ENCODE measurements around the gene TPSG1.

DNA sequence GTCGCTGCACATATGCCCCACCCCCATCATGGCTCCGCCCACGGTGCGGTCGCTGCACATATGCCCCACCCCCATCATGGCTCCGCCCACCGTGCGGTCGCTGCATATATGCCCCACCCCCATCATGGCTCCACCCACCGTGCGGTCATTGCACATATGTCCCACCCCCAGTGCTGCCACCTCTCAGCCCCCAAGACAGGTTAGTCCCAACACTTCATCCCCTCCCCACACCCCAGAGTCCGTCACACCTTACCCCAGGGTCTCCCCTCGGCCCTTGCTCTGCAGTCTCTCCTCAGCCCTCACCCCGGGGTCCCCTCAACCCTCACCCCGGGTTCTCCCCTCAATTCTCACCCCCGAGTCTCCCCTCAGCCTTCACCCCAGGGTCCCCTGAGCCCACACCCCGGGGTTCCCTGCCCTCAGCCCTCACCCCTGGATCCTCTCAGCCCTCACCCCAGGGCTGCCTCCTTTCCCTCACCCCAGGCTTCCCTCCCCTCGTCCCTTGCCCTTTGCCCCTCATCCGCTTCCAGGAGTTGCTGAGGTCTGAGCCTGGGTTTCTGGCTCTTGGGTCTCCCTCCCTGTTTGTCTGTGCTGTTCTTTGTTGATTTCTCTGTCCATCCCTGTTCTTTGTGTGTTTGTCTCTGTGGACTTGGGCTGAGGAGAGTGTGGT lies 25.6 kb downstream of the TPSG1 start:
- TF ChIP-seq, protein P1, sequence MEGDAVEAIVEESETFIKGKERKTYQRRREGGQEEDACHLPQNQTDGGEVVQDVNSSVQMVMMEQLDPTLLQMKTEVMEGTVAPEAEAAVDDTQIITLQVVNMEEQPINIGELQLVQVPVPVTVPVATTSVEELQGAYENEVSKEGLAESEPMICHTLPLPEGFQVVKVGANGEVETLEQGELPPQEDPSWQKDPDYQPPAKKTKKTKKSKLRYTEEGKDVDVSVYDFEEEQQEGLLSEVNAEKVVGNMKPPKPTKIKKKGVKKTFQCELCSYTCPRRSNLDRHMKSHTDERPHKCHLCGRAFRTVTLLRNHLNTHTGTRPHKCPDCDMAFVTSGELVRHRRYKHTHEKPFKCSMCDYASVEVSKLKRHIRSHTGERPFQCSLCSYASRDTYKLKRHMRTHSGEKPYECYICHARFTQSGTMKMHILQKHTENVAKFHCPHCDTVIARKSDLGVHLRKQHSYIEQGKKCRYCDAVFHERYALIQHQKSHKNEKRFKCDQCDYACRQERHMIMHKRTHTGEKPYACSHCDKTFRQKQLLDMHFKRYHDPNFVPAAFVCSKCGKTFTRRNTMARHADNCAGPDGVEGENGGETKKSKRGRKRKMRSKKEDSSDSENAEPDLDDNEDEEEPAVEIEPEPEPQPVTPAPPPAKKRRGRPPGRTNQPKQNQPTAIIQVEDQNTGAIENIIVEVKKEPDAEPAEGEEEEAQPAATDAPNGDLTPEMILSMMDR (conservative IDR thresholded peaks at IDR 0.05), result no peak
- no peak for TF ChIP-seq ZFX (IDR thresholded peaks at IDR 0.05)
